ENCODE measurements around the gene GPR52.
"Not testable (repeated sequence)": the region's sequence is repeated elsewhere in the genome, so short reads cannot be mapped to it uniquely, and the experiment has no call there.

GPR52 gene, protein sequence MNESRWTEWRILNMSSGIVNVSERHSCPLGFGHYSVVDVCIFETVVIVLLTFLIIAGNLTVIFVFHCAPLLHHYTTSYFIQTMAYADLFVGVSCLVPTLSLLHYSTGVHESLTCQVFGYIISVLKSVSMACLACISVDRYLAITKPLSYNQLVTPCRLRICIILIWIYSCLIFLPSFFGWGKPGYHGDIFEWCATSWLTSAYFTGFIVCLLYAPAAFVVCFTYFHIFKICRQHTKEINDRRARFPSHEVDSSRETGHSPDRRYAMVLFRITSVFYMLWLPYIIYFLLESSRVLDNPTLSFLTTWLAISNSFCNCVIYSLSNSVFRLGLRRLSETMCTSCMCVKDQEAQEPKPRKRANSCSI

GRCh38 chr1:174447866-174448530 lies at the start of gene GPR52:
Gene GPR52, plus strand, starts transcription at chr1:174447964. Its CDS starts 148 bp downstream, at chr1:174448112.
- DNase-seq (ENCODE audit: low spot score), result no peak

DNA sequence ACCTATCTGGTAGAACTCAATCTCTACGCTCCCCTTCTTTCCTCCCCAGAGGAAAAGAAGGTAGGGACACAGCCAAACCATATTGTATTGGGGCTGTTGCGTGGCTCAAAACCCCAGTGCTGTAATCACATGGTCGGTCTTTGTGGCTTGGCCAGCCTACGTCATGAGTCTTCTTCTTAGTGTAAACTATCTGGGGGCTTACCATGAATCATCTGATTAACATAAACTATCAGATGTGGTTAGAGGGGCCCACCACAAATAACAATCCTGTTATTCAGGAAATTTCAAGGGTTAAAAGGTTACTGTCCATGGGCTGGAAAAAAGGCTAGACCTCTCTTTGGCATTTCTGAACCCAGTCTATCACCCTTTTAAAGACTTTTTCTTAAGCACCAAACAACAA lies 49.5 kb upstream of the GPR52 start:
- DNase-seq (ENCODE audit: low spot score), result peak; percentile 47

GRCh38 chr1:174399211-174399610 lies 48.6 kb upstream of the GPR52 start:
- DNase-seq (ENCODE audit: low spot score), result no peak

DNA sequence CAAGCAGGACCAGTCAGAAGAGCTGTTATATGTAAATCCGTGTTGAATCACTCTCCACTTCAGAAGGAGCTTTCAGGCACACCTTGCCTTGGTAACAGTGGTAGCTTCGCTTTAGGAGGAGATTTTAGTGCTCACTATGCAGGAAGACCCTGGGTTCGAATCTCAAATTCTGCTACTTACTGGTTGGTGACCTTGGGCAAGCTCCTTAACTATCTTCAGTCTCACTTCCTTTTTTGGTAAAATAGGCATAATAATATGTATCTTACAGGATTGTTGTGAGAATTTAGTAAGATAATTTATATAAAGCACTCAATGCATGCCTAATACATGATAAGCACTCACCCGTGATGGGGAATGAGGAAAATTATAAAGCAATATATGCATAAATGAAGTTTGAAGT lies 46.7 kb upstream of the GPR52 start:
- no peak for DNase-seq (ENCODE audit: low spot score)

GRCh38 chr1:174405219-174405618 lies 42.5 kb upstream of the GPR52 start:
- DNase-seq (ENCODE audit: low spot score), result no peak

- DNase-seq (ENCODE audit: low spot score), result no peak
Measured at GRCh38 chr1:174406421-174406820, 41.3 kb upstream of the GPR52 start.

DNA sequence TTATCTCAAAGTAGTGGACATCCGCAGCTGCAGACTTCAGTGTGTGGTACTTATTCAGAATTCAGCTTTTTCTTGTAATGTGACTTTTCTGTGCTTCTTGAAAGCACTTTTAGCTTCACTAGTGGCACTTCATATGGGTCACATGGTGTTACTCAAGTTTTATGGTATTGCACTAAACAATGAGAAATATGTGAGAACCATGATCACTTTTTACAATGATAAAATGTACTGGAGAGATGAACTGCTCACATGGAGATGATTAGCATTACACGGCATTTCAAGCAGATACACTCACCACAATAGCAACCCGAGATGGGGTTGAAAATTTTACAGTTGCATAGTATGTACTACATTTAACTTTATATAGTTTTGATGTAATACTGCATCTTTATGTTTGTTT lies 40.1 kb upstream of the GPR52 start:
- no peak for DNase-seq (ENCODE audit: low spot score)

DNA sequence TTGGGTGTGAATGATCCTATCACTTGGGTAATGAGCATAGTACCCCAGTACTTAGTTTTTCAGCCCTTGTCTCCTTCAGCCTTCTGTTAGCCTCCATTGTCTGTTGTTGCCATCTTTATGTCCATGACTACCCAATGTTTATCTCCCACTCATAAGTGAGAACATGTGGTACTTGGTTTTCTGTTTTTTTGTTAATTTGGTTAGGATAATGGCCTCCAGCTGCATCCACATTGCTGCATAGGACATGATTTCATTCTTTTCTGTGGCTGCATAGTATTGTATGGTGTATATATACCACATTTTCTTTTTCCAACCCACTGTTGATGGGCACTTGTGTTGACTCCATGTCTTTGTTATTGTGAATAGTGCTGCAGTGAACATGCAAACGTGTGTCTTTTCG lies 39.6 kb upstream of the GPR52 start:
- no peak for DNase-seq (ENCODE audit: low spot score)

DNA sequence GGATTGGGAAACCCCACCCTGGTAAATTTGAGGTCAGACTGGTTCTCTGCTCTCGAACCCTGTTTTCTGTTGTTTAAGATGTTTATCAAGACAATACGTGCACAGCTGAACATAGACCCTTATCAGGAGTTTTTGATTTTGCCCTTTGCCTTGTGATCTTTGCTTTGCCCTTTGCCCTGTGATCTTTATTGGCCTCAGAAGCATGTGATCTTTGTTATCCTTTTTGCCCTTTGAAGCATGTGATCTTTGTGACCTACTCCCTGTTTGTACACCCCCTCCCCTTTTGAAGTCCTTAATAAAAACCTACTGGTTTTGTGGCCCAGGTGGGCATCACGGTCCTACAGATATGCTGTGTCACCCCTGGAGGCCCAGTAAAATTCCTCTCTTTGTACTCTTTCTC lies 38.0 kb upstream of the GPR52 start:
- not testable (repeated sequence) for DNase-seq (ENCODE audit: low spot score)

DNA sequence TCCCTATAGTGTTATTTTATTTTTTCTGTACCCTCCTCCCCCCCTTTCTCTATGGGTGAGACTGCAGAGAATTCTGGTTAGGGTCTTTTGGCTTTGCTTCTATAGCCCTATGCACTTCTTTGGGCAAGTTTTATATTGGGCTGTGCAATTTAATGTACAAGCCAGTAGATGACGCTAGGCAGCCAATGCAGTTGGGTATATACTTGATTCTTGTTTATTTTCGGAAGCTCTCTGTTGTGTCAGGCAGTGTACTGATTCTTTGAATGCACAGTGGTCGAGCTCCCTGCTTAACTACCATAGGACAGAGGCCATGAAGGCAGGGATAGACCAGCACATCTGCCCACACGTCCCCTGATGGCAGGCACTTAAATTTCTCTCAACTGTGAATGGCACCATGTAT lies 34.1 kb upstream of the GPR52 start:
- no peak for DNase-seq (ENCODE audit: low spot score)

- DNase-seq (ENCODE audit: low spot score), result no peak
Measured at GRCh38 chr1:174414203-174414602, 33.6 kb upstream of the GPR52 start.

- no peak for DNase-seq (ENCODE audit: low spot score)
Measured at GRCh38 chr1:174415506-174415905, 32.3 kb upstream of the GPR52 start.

DNA sequence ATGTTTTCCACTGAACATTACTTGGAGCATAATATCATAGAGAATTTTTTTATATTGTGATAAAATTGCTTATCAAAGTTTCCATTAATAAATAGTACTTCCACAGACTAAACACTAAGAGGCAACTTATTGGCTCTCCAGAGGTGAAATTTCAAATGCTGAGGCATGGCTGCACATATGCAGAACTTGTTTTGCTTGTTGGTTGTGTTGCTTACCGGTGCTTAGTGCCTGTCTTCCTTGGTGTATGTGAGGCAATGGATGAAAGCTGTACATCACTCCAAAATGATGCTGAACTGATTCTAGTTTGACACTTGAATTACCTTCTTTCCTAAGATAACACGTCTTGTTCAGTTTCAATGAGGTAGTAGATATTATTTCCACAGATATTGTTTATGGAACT lies 29.8 kb upstream of the GPR52 start:
- no peak for DNase-seq (ENCODE audit: low spot score)

- DNase-seq (ENCODE audit: low spot score), result no peak
Measured at GRCh38 chr1:174425121-174425520, 22.6 kb upstream of the GPR52 start.

DNA sequence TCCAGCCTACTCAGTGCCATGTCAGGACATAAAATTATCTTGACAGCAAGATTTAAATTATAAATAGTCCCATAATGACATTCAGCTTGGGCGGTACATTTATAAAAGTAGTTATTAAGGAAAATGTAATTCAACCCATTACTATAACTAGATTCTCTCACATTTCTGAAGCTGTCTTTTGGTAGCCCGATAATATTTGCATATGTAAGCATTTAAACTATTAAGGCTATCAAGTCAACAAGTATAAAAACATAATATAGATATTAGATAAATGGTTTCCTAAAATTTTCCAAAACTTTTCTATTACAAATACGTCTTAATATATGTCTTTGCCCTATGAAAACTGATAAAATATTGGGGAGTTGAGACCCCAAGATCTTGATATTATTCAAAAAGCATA lies 21.6 kb upstream of the GPR52 start:
- DNase-seq (ENCODE audit: low spot score), result no peak

GRCh38 chr1:174428033-174428432 lies 19.7 kb upstream of the GPR52 start:
- no peak for DNase-seq (ENCODE audit: low spot score)

DNA sequence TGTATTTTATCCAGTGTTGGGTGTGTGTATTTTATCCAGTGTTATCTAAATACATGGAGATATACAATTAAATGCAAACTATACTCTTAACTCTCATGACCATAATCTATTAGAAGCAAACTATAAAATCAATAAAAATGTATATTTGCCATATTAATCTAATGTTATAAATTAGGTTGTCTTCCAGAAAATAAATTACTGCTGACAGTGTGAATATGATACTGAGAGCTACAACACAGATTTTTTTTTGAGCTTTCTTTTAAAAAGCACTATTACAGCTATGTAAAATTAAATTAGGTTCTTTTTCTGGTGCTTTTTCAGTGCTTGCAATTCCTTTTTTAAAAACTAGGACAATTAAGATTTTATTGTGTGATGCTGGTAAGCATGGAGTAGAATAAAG lies 19.0 kb upstream of the GPR52 start:
- no peak for DNase-seq (ENCODE audit: low spot score)

DNA sequence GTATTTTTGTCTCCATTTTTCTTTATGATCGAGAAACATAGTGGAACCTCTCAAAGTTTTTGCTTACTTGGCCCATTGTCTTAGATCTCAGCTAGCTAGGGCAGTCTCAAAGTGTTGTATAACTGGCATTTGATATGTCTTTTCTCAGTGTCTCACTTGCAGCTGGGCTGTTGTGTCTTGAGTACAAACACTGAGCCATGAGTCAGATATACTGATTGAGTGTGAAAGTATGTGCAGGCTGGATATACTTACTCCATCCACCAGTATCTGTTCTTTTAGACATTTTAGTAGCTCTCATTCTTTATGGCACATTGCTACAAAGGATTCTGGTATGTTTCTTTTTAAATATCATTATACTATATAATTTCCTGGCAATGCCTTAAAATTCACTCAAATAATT lies 14.3 kb upstream of the GPR52 start:
- DNase-seq (ENCODE audit: low spot score), result peak; percentile 32

DNA sequence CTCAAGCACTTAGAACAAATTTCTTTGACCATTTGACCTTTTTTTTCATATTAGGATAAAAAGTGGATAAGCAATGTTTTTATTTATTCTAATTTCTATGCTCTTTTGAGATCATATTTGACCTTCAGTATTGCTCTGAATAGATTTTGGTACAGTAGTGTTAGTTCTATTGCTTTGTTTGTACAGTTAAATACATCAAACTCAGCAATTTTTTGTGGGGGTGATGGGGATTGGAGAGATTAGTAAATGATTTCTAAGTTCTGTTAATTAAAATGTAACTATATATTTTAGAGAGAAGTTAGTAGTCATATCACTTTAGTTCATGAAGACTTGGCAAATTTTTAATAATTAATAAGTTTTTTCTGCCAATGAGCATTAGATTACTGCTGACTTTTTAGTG lies 2.4 kb upstream of the GPR52 start:
- DNase-seq (ENCODE audit: low spot score), result no peak

GRCh38 chr1:174445817-174446216 lies 1.9 kb upstream of the GPR52 start:
- no peak for DNase-seq (ENCODE audit: low spot score)

- DNase-seq (ENCODE audit: low spot score), result no peak
Measured at GRCh38 chr1:174448531-174448883, 743 bp downstream of the GPR52 start.

DNA sequence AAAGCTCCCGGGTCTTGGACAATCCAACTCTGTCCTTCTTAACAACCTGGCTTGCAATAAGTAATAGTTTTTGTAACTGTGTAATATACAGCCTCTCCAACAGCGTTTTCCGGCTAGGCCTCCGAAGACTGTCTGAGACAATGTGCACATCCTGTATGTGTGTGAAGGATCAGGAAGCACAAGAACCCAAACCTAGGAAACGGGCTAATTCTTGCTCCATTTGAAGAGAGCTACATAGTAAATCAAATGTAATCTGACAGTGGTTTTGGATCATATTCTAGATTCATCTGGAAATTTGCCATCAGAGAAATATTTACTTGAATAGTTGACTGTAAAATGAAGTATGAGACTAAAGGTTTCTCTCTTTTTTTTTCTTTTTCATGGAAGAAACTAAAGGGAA lies 1.2 kb downstream of the GPR52 start:
- no peak for DNase-seq (ENCODE audit: low spot score)

DNA sequence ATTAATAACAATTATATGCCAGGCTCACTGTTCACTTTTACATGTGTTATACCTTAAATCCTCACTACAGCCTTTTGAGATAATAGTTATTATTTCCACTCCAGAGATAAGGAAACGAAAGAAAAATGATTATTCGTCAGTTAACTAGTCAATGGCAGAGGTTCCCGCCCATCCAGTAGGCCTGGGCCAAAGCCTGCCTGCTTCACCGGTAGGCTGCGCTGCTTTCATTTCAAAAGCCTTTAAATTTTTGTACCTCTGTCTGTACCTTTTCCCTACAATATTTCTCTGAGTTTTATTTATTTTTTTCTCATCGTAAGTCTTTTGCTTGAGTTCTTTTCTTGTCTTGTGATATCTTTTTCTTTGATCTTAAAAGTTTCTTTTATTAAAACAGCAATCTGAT lies 3.6 kb downstream of the GPR52 start:
- no peak for DNase-seq (ENCODE audit: low spot score)

- DNase-seq (ENCODE audit: low spot score), result no peak
Measured at GRCh38 chr1:174465855-174466254, 18.1 kb downstream of the GPR52 start.
